Measurements from ENCODE around the gene USP50. TPM values are rescaled to one million over a fixed set of nuclear protein-coding genes. Genes with fewer than 3 reads are reported as not detected.
"Not testable (repeated sequence)": the region's sequence is repeated elsewhere in the genome, so short reads cannot be mapped to it uniquely, and the experiment has no call there.

USP50 gene
- total RNA-seq, 2 experiments from 2014 or later, result not detected

- ChIA-PET POLR2A (no interaction called here), CTCF (no interaction called here)
- H3K4me3 Mint-ChIP-seq, result no peak overlapping the region
- no peak for DNase-seq
- H3K27me3 Mint-ChIP-seq, result no peaks in the 10 kb centered on the region
- intact Hi-C loops (cut with micrococcal nuclease), result no loop called here
- peaks cover 2% of the 10 kb centered on the region for H3K4me1 Mint-ChIP-seq (ENCODE audit: low read depth)
- no peak overlapping the region for H3K27ac Mint-ChIP-seq
- no peaks in the 10 kb centered on the region for H3K36me3 Mint-ChIP-seq
- H3K9me3 Mint-ChIP-seq, result no peaks in the 10 kb centered on the region
Measured at GRCh38 chr15:50549326-50549725, 2.9 kb upstream of the USP50 start.

- Mint-ChIP-seq H3K4me1 (ENCODE audit: low read depth) (no peaks in the 10 kb centered on the region), H3K27ac (no peak overlapping the region), H3K9me3 (no peaks in the 10 kb centered on the region), H3K27me3 (peaks cover 3% of the 10 kb centered on the region), H3K36me3 (no peaks in the 10 kb centered on the region), H3K4me3 (no peak overlapping the region)
- ChIA-PET POLR2A (interaction anchor here (0.6 kb wide), 1 partner anchor 22 kb away, joined by 3 read pairs; no protein-coding TSS in a partner anchor), CTCF (interaction anchor here (0.6 kb wide), 1 partner anchor 171 kb away, joined by 3 read pairs; no protein-coding TSS in a partner anchor)
- intact Hi-C loops (cut with micrococcal nuclease), result no loop called here
- no peak for DNase-seq
Measured at GRCh38 chr15:50544368-50544767, 2.1 kb downstream of the USP50 start.

GRCh38 chr15:50543556-50543955, 2.9 kb downstream of the USP50 start:
- ChIA-PET POLR2A (no interaction called here), CTCF (interaction anchor here (0.6 kb wide), 1 partner anchor 170 kb away, joined by 3 read pairs; no protein-coding TSS in a partner anchor)
- Mint-ChIP-seq H3K9me3 (no peaks in the 10 kb centered on the region), H3K4me1 (ENCODE audit: low read depth) (no peaks in the 10 kb centered on the region), H3K27me3 (peaks cover 3% of the 10 kb centered on the region), H3K36me3 (no peaks in the 10 kb centered on the region), H3K4me3 (no peak overlapping the region), H3K27ac (no peak overlapping the region)
- no peak for DNase-seq
- intact Hi-C loops (cut with micrococcal nuclease), result no loop called here

- Mint-ChIP-seq H3K9me3 (no peaks in the 10 kb centered on the region), H3K27me3 (peaks cover 3% of the 10 kb centered on the region), H3K4me3 (no peak overlapping the region), H3K36me3 (no peaks in the 10 kb centered on the region), H3K4me1 (ENCODE audit: low read depth) (no peaks in the 10 kb centered on the region), H3K27ac (no peak overlapping the region)
- ChIA-PET CTCF (no interaction called here), POLR2A (no interaction called here)
- intact Hi-C loops (cut with micrococcal nuclease), result no loop called here
- no peak for DNase-seq
Measured at GRCh38 chr15:50542887-50543210, 3.6 kb downstream of the USP50 start.

GRCh38 chr15:50531766-50532165, 14.7 kb downstream of the USP50 start:
- Mint-ChIP-seq H3K27me3 (no peaks in the 10 kb centered on the region), H3K36me3 (no peaks in the 10 kb centered on the region), H3K9me3 (no peaks in the 10 kb centered on the region), H3K27ac (no peak overlapping the region), H3K4me1 (ENCODE audit: low read depth) (no peaks in the 10 kb centered on the region), H3K4me3 (no peak overlapping the region)
- DNase-seq, result no peak
- intact Hi-C loops (cut with micrococcal nuclease), result no loop called here
- ChIA-PET CTCF (no interaction called here), POLR2A (no interaction called here)

- no peak for DNase-seq
- no peaks in the 10 kb centered on the region for H3K27me3 Mint-ChIP-seq
- POLR2A ChIA-PET, result no interaction called here
- H3K4me3 Mint-ChIP-seq, result no peak overlapping the region
- H3K36me3 Mint-ChIP-seq, result no peaks in the 10 kb centered on the region
- intact Hi-C loops (cut with micrococcal nuclease), result no loop called here
- H3K4me1 Mint-ChIP-seq (ENCODE audit: low read depth), result no peaks in the 10 kb centered on the region
- H3K27ac Mint-ChIP-seq, result no peak overlapping the region
- CTCF ChIA-PET, result no interaction called here
- H3K9me3 Mint-ChIP-seq, result no peaks in the 10 kb centered on the region
Measured at GRCh38 chr15:50531163-50531562, 15.3 kb downstream of the USP50 start.

- Mint-ChIP-seq H3K4me1 (ENCODE audit: low read depth) (no peaks in the 10 kb centered on the region), H3K9me3 (no peaks in the 10 kb centered on the region), H3K4me3 (no peak overlapping the region), H3K27ac (no peak overlapping the region), H3K36me3 (no peaks in the 10 kb centered on the region), H3K27me3 (no peaks in the 10 kb centered on the region)
- DNase-seq, result no peak
- intact Hi-C loops (cut with micrococcal nuclease), result no loop called here
- POLR2A ChIA-PET, result no interaction called here
- CTCF ChIA-PET, result no interaction called here
Measured at GRCh38 chr15:50523851-50524251, 22.6 kb downstream of the USP50 start.

GRCh38 chr15:50519740-50520425, 26.6 kb downstream of the USP50 start:
- CTCF ChIA-PET, result no interaction called here
- POLR2A ChIA-PET, result no interaction called here

GRCh38 chr15:50513001-50513400, 33.5 kb downstream of the USP50 start:
- Mint-ChIP-seq H3K4me1 (ENCODE audit: low read depth) (no peaks in the 10 kb centered on the region), H3K36me3 (no peaks in the 10 kb centered on the region), H3K27ac (no peak overlapping the region), H3K4me3 (no peak overlapping the region), H3K9me3 (peaks cover 4% of the 10 kb centered on the region), H3K27me3 (no peaks in the 10 kb centered on the region)
- intact Hi-C loops (cut with micrococcal nuclease), result no loop called here
- POLR2A ChIA-PET, result no interaction called here
- DNase-seq, result no peak
- CTCF ChIA-PET, result no interaction called here

More at GRCh38 chr15:50519740-50520425, 26.6 kb downstream of the USP50 start:
- Mint-ChIP-seq H3K4me3 (no peak overlapping the region), H3K9me3 (peaks cover 7% of the 10 kb centered on the region), H3K27me3 (no peaks in the 10 kb centered on the region), H3K27ac (no peak overlapping the region), H3K4me1 (ENCODE audit: low read depth) (no peaks in the 10 kb centered on the region), H3K36me3 (no peaks in the 10 kb centered on the region)
- no peak for DNase-seq
- intact Hi-C loops (cut with micrococcal nuclease), result no loop called here

- no peak for DNase-seq
- ChIA-PET POLR2A (no interaction called here), CTCF (no interaction called here)
- Mint-ChIP-seq H3K27ac (no peak overlapping the region), H3K4me3 (no peak overlapping the region), H3K4me1 (ENCODE audit: low read depth) (no peaks in the 10 kb centered on the region), H3K36me3 (peaks cover 6% of the 10 kb centered on the region), H3K9me3 (no peaks in the 10 kb centered on the region), H3K27me3 (no peaks in the 10 kb centered on the region)
- intact Hi-C loops (cut with micrococcal nuclease), result no loop called here
Measured at GRCh38 chr15:50506121-50506520, 40.3 kb downstream of the USP50 start.

GRCh38 chr15:50505656-50506055, 40.8 kb downstream of the USP50 start:
- POLR2A ChIA-PET; H3K27me3 Mint-ChIP-seq; intact Hi-C loops (cut with micrococcal nuclease); H3K4me3 Mint-ChIP-seq; H3K27ac Mint-ChIP-seq; CTCF ChIA-PET; DNase-seq; H3K9me3 Mint-ChIP-seq; H3K4me1 Mint-ChIP-seq (ENCODE audit: low read depth); H3K36me3 Mint-ChIP-seq: not testable (repeated sequence)

- Mint-ChIP-seq H3K36me3 (peaks cover 21% of the 10 kb centered on the region), H3K4me1 (ENCODE audit: low read depth) (no peaks in the 10 kb centered on the region), H3K27ac (no peak overlapping the region), H3K9me3 (no peaks in the 10 kb centered on the region), H3K27me3 (no peaks in the 10 kb centered on the region), H3K4me3 (no peak overlapping the region)
- ChIA-PET POLR2A (no interaction called here), CTCF (no interaction called here)
- DNase-seq, result no peak
- intact Hi-C loops (cut with micrococcal nuclease), result no loop called here
Measured at GRCh38 chr15:50503144-50503543, 43.3 kb downstream of the USP50 start.

GRCh38 chr15:50501815-50502214, 44.7 kb downstream of the USP50 start:
- no peaks in the 10 kb centered on the region for H3K27me3 Mint-ChIP-seq
- no peaks in the 10 kb centered on the region for H3K9me3 Mint-ChIP-seq
- DNase-seq, result no peak

More at GRCh38 chr15:50501815-50502214, 44.7 kb downstream of the USP50 start:
- Mint-ChIP-seq H3K36me3 (peaks cover 25% of the 10 kb centered on the region), H3K4me1 (ENCODE audit: low read depth) (no peaks in the 10 kb centered on the region), H3K4me3 (no peak overlapping the region), H3K27ac (no peak overlapping the region)
- ChIA-PET CTCF (no interaction called here), POLR2A (no interaction called here)
- intact Hi-C loops (cut with micrococcal nuclease), result no loop called here
